ENCODE results near the gene DNAJC15. TPM values are rescaled to one million over a fixed set of nuclear protein-coding genes. Genes with fewer than 3 reads are reported as not detected.

The DNAJC15 gene
- total RNA-seq, 2 donors from 2014 or later: 4.9 to 5.2 TPM

DNA sequence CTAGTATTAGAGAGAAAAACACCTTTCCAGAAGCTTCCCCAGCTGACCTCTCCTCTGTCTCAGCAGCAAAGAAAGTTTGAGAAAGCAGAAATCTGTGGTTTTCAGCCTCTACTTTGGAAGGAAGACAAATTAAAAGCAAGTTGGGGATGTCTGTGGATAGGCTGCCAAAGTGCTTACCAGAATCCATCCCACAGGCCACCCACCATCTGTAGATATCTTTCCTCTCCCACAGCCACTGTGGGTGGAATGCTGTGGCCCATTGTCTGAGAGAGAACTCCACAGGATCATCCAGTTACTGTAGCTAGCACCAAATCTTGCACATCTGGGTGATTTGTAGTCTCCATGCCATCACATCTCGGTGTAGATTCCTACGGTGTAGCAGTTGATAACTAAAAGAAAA lies 133.5 kb downstream of the DNAJC15 start:
- intact Hi-C loops (cut with DNase I): no loop called here
- H3K36me3 ChIP-seq (replicated peaks in 1 of 2; ENCODE audit: insufficient read depth in 1 of 2, low read depth in 2 of 2): no peaks in the 10 kb centered on the region
- no peaks in the 10 kb centered on the region for H3K9me3 ChIP-seq
- no peak overlapping the region for H3K27ac ChIP-seq
- H3K4me1 ChIP-seq: no peaks in the 10 kb centered on the region
- H3K27me3 ChIP-seq: no peaks in the 10 kb centered on the region
- no peak for ATAC-seq
- no peak overlapping the region for H3K4me3 ChIP-seq
- TF ChIP-seq CTCF (IDR thresholded peaks at IDR 0.05) (no peak), POLR2A (IDR thresholded peaks at IDR 0.05) (no peak)
- 75 to 88% methylated on average over 2 of the region's 2 CpGs for WGBS, 2 donors
- DNase-seq: no peak

DNA sequence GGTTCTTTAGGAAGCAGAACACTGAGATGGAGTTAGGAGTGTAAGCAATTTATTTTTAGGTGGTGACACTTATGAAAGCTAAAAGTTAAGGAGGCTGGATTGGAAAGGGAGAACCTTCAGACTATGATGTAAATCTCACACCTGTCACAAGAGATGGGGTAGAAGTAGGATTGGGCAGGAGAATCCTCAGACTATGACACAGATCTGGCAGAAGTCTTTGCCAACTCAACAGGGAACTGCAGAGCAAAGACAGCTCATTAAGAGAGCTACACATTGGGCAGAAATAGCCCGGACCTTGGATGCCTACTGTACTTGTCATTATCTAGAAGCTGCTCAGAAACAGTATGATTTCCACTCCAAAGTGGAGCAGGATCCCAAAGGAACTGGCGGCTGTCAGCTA lies 134.4 kb downstream of the DNAJC15 start:
- intact Hi-C loops (cut with DNase I): no loop called here
- H3K4me1 ChIP-seq: no peaks in the 10 kb centered on the region

GRCh38 chr13:43158516-43158915 lies 135.1 kb downstream of the DNAJC15 start:
- Histone ChIP-seq H3K27ac (no peak overlapping the region), H3K36me3 (replicated peaks in 1 of 2; ENCODE audit: insufficient read depth in 1 of 2, low read depth in 2 of 2) (no peaks in the 10 kb centered on the region), H3K9me3 (no peaks in the 10 kb centered on the region), H3K4me1 (no peaks in the 10 kb centered on the region), H3K27me3 (no peaks in the 10 kb centered on the region), H3K4me3 (no peak overlapping the region)
- intact Hi-C loops (cut with DNase I): no loop called here
- DNase-seq: no peak
- no peak for ATAC-seq
- 78 to 80% methylated on average over 3 of the region's 3 CpGs for WGBS, 2 donors
- TF ChIP-seq CTCF (IDR thresholded peaks at IDR 0.05): no peak
- no peak for TF ChIP-seq POLR2A (IDR thresholded peaks at IDR 0.05)

More for the DNA sequence above, 134.4 kb downstream of the DNAJC15 start:
- Histone ChIP-seq H3K4me3 (no peak overlapping the region), H3K36me3 (replicated peaks in 1 of 2; ENCODE audit: insufficient read depth in 1 of 2, low read depth in 2 of 2) (no peaks in the 10 kb centered on the region), H3K27me3 (no peaks in the 10 kb centered on the region), H3K27ac (no peak overlapping the region), H3K9me3 (no peaks in the 10 kb centered on the region)
- DNase-seq (no peak), ATAC-seq (no peak)
- no peak for TF ChIP-seq CTCF (IDR thresholded peaks at IDR 0.05)
- WGBS, 2 donors: 33 to 54% methylated on average over 2 of the region's 2 CpGs

DNA sequence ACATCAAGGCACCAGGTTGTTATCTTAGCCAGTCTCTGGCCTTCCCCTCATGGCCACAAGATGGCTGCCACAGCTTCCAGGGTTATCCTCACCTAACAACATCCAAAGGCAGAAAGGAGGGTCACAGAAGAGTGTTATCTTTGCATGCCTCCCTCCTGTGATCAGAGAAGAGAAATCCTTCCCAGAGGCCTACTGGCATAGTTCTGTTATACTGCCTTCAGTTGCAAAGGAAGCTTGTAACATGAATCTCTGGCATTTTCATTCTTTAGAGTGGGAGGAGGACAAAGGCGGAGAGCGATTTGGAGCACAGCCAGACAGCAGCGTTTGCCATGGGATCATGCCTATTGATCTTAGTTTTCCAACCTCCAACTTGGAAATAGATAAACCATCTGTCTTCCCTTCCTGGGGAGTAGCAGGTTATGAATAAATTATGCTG lies 135.7 kb downstream of the DNAJC15 start:
- 25 to 39% methylated on average over 3 of the region's 3 CpGs for WGBS, 2 donors
- DNase-seq (no peak), ATAC-seq (no peak)
- no peak overlapping the region for H3K27ac ChIP-seq
- H3K36me3 ChIP-seq (replicated peaks in 1 of 2; ENCODE audit: insufficient read depth in 1 of 2, low read depth in 2 of 2): no peaks in the 10 kb centered on the region
- no peaks in the 10 kb centered on the region for H3K9me3 ChIP-seq
- H3K4me1 ChIP-seq: no peaks in the 10 kb centered on the region
- TF ChIP-seq CTCF (IDR thresholded peaks at IDR 0.05): no peak
- TF ChIP-seq POLR2A (IDR thresholded peaks at IDR 0.05): no peak
- no peak overlapping the region for H3K4me3 ChIP-seq
- intact Hi-C loops (cut with DNase I): no loop called here
- no peaks in the 10 kb centered on the region for H3K27me3 ChIP-seq

Other genes with a start within 250 kb of the DNAJC15 start
- gene FAM216B, start 242.0 kb upstream of the DNAJC15 start, total RNA-seq: under 1 TPM in 1 of 2 donors, not detected in 1; under 0.01 TPM
- gene EPSTI1, start 31.3 kb upstream of the DNAJC15 start, total RNA-seq: 1 to 10 TPM; 1.6 to 6.6 TPM

All from body of pancreas (tissue), 4 donors.